GM10266 (cell line): ENCODE data around the gene MEAF6.

ENCODE experiments used
- DNase-seq: peaks from one replicate; pipeline ENCODE4 v3.0.0; 2012; ENCODE audit errors: extremely low spot score
- TF ChIP-seq, protein P1 (sequence below): IDR thresholded peaks from 2 replicates; pipeline ENCODE4 v1.5.1; 2012; ENCODE audit warnings: mild to moderate bottlenecking, low read depth; ENCODE audit not compliant: control insufficient read depth, insufficient read depth; ENCODE audit errors: missing control alignments

The MEAF6 gene

GRCh38 chr1:37557402-37557801, 42.8 kb upstream of the MEAF6 start:
- DNase-seq = no peak
- TF ChIP-seq, protein P1, sequence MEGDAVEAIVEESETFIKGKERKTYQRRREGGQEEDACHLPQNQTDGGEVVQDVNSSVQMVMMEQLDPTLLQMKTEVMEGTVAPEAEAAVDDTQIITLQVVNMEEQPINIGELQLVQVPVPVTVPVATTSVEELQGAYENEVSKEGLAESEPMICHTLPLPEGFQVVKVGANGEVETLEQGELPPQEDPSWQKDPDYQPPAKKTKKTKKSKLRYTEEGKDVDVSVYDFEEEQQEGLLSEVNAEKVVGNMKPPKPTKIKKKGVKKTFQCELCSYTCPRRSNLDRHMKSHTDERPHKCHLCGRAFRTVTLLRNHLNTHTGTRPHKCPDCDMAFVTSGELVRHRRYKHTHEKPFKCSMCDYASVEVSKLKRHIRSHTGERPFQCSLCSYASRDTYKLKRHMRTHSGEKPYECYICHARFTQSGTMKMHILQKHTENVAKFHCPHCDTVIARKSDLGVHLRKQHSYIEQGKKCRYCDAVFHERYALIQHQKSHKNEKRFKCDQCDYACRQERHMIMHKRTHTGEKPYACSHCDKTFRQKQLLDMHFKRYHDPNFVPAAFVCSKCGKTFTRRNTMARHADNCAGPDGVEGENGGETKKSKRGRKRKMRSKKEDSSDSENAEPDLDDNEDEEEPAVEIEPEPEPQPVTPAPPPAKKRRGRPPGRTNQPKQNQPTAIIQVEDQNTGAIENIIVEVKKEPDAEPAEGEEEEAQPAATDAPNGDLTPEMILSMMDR = no peak

- DNase-seq = peak; percentile 55
Measured at GRCh38 chr1:37556712-37557196, 42.2 kb upstream of the MEAF6 start, which contains the start of gene DNALI1. TSS of gene DNALI1 (plus strand) at chr1:37556940. CDS start at chr1:37556995, 55 bp downstream.

GRCh38 chr1:37553927-37554808, 39.6 kb upstream of the MEAF6 start, which contains the start of gene SNIP1:
TSS of gene SNIP1 (minus strand) at chr1:37554293. CDS start at chr1:37554229, 64 bp downstream.
- DNase-seq = peak; percentile 97
- TF ChIP-seq, protein P1 = no peak

More at GRCh38 chr1:37556712-37557196, 42.2 kb upstream of the MEAF6 start, which contains the start of gene DNALI1:
- TF ChIP-seq, protein P1 = no peak

DNA sequence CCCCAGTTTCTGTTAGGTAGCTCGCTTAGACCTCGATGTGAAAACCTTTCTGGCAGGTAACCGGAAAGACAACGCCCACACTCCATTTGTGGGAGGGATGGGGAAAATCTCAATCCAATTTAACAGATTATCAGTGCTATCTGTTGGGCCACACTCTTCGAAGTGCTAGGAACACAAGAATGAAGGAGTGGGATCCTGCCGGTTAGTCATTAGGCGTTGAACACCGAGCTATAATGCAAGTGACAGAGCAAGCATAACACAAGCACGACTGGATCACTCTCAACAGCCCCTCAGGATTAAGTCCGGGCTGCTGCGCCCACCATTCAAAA, 39.0 kb upstream of the MEAF6 start:
- TF ChIP-seq, protein P1 = no peak
- DNase-seq = no peak

DNA sequence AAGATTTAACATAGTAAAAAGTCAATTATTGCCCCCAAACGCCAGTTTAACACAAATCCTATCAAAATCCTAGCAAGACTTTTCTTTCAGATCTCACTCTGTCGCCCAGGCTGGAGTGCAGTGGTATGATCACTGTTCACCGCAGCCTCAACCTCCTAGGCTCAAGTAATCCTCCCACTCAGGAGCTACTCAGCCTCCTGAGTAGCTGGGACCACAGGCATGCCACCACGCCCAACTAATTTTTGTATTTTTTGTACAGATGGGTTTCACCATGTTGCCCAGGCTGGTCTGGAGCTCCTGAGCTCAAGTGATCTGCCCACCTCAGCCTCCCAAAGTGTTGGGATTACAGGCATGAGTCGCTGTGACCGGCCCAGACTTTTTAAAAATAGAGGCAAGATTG, 34.8 kb upstream of the MEAF6 start:
- no peak for DNase-seq
- TF ChIP-seq, protein P1 = no peak

DNA sequence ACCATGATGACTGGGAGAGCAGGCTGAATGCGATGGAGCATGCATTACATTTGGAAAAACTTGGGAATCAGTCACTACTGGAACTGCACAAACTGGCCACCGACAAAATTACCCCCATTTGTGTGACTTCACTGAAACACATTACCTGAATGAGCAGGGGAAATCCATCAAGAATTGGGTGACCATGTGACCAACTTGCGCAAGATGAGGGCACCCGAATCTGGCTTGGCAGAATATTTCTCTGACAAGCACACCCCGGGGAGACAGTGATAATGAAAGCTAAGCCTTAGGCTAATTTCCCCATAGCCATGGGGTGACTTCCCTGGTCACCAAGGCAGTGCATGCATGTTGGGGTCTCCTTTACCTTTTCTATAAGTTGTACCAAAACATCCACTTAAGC, 30.5 kb upstream of the MEAF6 start:
- TF ChIP-seq, protein P1 = no peak
- DNase-seq = no peak

GRCh38 chr1:37544530-37544929, 30.0 kb upstream of the MEAF6 start:
- TF ChIP-seq, protein P1 = no peak
- DNase-seq = no peak
